Stimulated activated CD8-positive, alpha-beta memory T cell treated with anti-CD3 and anti-CD28 coated beads, Interleukin-7, amount 100 ng/mL, for 4 hours (primary cell): ENCODE measurements around the gene MPHOSPH8.
"Not testable (repeated sequence)": the region's sequence is repeated elsewhere in the genome, so short reads cannot be mapped to it uniquely, and the experiment has no call there.

Experiments used
- DNase-seq, 2 donors: peaks; one replicate each; pipeline ENCODE4 v3.0.0-alpha.2; 2020; ENCODE audit warnings: low read depth in 2 of 2

The MPHOSPH8 gene

GRCh38 chr13:19680751-19681150 lies 47.3 kb downstream of the MPHOSPH8 start:
- no peak for DNase-seq

DNA sequence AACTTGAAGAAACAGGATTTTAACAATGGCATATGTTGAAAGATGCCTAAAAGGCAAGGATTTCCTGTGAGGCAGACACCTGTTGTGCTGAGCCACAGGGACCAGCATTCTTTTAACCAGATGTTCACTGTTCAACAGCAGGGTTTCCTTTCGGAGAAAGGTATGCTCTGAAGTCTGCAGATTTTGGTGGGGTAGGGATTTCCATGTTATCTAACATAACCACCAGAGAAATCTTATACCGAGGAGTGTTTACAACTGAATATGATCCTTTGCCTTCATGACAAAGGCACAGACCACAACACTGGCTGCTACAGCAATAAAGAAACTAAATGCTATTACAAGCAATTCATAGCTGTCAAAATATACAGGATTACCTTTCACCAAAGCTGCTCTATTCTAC lies 48.1 kb downstream of the MPHOSPH8 start:
- no peak for DNase-seq

DNA sequence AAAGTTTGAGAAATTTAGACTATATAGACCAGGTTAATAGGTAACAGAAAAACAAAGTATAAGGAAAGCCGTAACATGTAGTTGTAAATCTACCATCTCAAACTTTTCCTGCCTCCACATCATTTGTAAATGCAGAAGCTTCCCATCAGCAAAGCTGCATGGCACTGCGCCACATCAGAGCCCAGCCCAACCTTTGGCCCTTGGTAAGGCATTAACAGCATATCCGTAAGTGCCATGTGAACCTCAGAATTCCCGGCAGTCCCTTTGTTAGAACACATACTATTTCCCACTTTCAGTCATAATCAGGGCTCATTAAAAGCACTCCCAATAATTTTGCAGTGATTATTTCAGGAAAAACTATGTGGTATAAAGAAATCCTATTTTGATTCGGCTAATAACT lies 51.6 kb downstream of the MPHOSPH8 start:
- DNase-seq: no peak

- DNase-seq: no peak
Observed at GRCh38 chr13:19685437-19685836, 52.0 kb downstream of the MPHOSPH8 start.

GRCh38 chr13:19691447-19691846 lies 58.0 kb downstream of the MPHOSPH8 start:
- not testable (repeated sequence) for DNase-seq

DNA sequence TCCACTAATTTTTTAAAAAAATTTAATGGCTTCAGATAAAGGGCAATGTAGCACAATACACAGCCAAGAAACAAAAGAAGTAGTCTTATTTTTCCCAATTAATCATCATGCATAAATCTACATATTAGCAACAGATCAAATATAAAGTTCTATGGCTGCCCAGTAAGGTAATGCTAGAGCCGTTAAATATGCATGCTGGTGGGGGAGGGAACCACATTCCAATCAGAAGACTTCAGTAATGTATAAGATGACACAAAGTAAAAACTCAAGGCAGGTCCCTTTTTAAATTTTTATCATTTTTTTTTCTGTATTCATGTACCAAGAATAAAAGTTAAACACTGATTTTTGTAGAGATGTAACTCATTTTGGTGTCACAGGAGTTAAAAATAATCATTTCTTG lies 62.0 kb downstream of the MPHOSPH8 start:
- no peak for DNase-seq

DNA sequence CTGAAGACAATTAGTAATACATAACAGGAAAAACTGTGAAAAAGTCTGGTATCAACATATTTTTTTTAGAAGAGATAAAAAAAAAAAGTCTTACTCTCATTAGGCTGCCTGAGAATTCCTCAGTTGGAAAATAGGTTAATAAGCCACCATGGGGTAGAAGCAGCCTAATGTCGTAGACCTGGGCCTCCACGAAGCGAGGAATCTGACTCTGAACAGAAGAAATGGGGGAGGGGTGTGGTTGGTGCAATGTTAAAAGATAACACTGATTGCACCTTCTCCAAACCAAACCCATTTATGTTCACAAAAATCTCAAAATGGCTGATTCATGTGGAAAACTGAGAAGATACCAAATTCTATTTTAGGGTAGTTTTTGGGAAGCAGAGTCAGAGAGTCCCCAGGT lies 62.4 kb downstream of the MPHOSPH8 start:
- DNase-seq: no peak

- not testable (repeated sequence) for DNase-seq
Observed at GRCh38 chr13:19700963-19701362, 67.5 kb downstream of the MPHOSPH8 start.

- DNase-seq: not testable (repeated sequence)
Observed at GRCh38 chr13:19701619-19702018, 68.2 kb downstream of the MPHOSPH8 start.

GRCh38 chr13:19704256-19704655 lies 70.8 kb downstream of the MPHOSPH8 start:
- DNase-seq: not testable (repeated sequence)

GRCh38 chr13:19709039-19709438 lies 75.6 kb downstream of the MPHOSPH8 start:
- DNase-seq: not testable (repeated sequence)

- DNase-seq: not testable (repeated sequence)
Observed at GRCh38 chr13:19709782-19710181, 76.3 kb downstream of the MPHOSPH8 start.

- DNase-seq: no peak
Observed at GRCh38 chr13:19713186-19713965, 79.9 kb downstream of the MPHOSPH8 start.

GRCh38 chr13:19720039-19720438 lies 86.6 kb downstream of the MPHOSPH8 start:
- DNase-seq: no peak
